PC-9 (cell line): ENCODE measurements around the gene P4HA1. TPM values are rescaled to one million over a fixed set of nuclear protein-coding genes. Genes with fewer than 3 reads are reported as not detected.

ENCODE experiments used
- BruUV-seq: library from RNA; stranded (reverse); fragments of 400-500 nt; replicated peaks from 2 replicates; lab custom pipeline; 2021; lab: Mats Ljungman, UMichigan
- CTCF ChIA-PET: fragments of 300-600 bp; sonication (Branson Sonifier 250); formaldehyde crosslinking; loops from one replicate; lab custom pipeline; 2022; ENCODE audit warnings: antibody characterized with exemption; lab: Charles Lee
- POLR2A ChIA-PET: fragments of 300-600 bp; sonication (Branson Sonifier 250); formaldehyde crosslinking; loops from one replicate; lab custom pipeline; 2022; ENCODE audit warnings: antibody characterized with exemption; ENCODE audit not compliant: unreplicated experiment; lab: Charles Lee
- DNase-seq, 2 experiments: peaks; one replicate each; pipeline versions ENCODE4 v3.0.0 to v3.0.0-alpha.2; 2015 to 2022; ENCODE audit warnings: mixed read lengths in 1 of 2
- H2AFZ ChIP-seq: fragments of 200-600 bp; sonication (generic); 2 replicates; pipeline ENCODE4 v1.8.1; 2017; ENCODE audit warnings: antibody characterized with exemption
- H3F3A ChIP-seq: fragments of 200-600 bp; sonication (generic); 2 replicates; pipeline ENCODE4 v1.8.1; 2017; ENCODE audit warnings: antibody characterized with exemption, mild to moderate bottlenecking, low read depth; ENCODE audit not compliant: insufficient read depth
- H3K27ac ChIP-seq: fragments of 200-600 bp; sonication (generic); 2 replicates; pipeline ENCODE4 v1.6.1; 2016; ENCODE audit warnings: mixed run types
- H3K27me3 ChIP-seq: fragments of 200-600 bp; sonication (generic); 2 replicates; pipeline ENCODE4 v1.6.1; 2016; ENCODE audit warnings: low read depth, mixed run types; ENCODE audit not compliant: insufficient read depth
- H3K36me3 ChIP-seq: fragments of 200-600 bp; sonication (generic); 2 replicates; pipeline ENCODE4 v1.6.1; 2016; ENCODE audit warnings: low read depth, mixed run types
- H3K4me1 ChIP-seq: fragments of 200-600 bp; sonication (generic); replicated peaks from 2 replicates; pipeline ENCODE4 v1.6.1; 2016; ENCODE audit warnings: mixed run types; ENCODE audit not compliant: insufficient read depth
- H3K4me2 ChIP-seq: fragments of 200-600 bp; sonication (generic); 2 replicates; pipeline ENCODE4 v1.6.1; 2017; ENCODE audit warnings: mixed run types
- H3K4me3 ChIP-seq: fragments of 200-600 bp; sonication (generic); 2 replicates; pipeline ENCODE4 v1.6.1; 2016; ENCODE audit warnings: mixed run types
- H3K79me2 ChIP-seq: fragments of 200-600 bp; sonication (generic); 2 replicates; pipeline ENCODE4 v1.6.1; 2017; ENCODE audit warnings: low read depth, mixed run types
- H3K9me2 ChIP-seq: fragments of 200-600 bp; sonication (generic); 2 replicates; pipeline ENCODE4 v1.8.1; 2017; ENCODE audit warnings: mild to moderate bottlenecking; ENCODE audit not compliant: insufficient read depth
- H3K9me3 ChIP-seq: fragments of 200-600 bp; sonication (generic); 2 replicates; pipeline ENCODE4 v1.8.1; 2016; ENCODE audit warnings: low read depth; ENCODE audit not compliant: insufficient read depth
- H4K20me1 ChIP-seq: fragments of 200-600 bp; sonication (generic); 2 replicates; pipeline ENCODE4 v1.8.1; 2017; ENCODE audit not compliant: insufficient read depth
- CTCF ChIP-seq: fragments of 200-600 bp; sonication (generic); conservative IDR thresholded peaks from 2 replicates; pipeline ENCODE4 v1.6.1; 2017; ENCODE audit warnings: mixed run types, antibody characterized with exemption, mild to moderate bottlenecking, moderate library complexity
- EZH2 ChIP-seq: fragments of 200-600 bp; sonication (generic); IDR thresholded peaks from 2 replicates; pipeline ENCODE4 v1.8.0; 2017; ENCODE audit warnings: antibody characterized with exemption, low read depth
- intact Hi-C: fragments of 100-400 bp; cut with micrococcal nuclease; formaldehyde crosslinking; loops from one replicate; pipeline ENCODE4 v1.10.0; 2022; ENCODE audit not compliant: unreplicated experiment
- total RNA-seq: library from RNA; stranded (reverse); gene quantifications from 2 replicates; pipeline ENCODE4 v1.2.3, GENCODE V29; 2021

P4HA1 gene
- total RNA-seq, 1 experiment from 2014 or later = 25.5 TPM

GRCh38 chr10:73119457-73119856 is 22.8 kb upstream of the P4HA1 start:
- Histone ChIP-seq H3K36me3 (0 out of 2 replicates have a peak, but pooled peaks cover 3% of the 10 kb centered on the region), H3K79me2 (0 out of 2 replicates have a peak, but pooled peaks cover 4% of the 10 kb centered on the region), H3F3A (peaks cover 33% of the 10 kb centered on the region), H3K4me1 (peaks cover 22% of the 10 kb centered on the region), H3K4me2 (no peak overlapping the region), H3K9me2 (no peaks in the 10 kb centered on the region), H2AFZ (no peak overlapping the region), H3K27me3 (no peaks in the 10 kb centered on the region), H4K20me1 (no peaks in the 10 kb centered on the region), H3K9me3 (no peaks in the 10 kb centered on the region), H3K4me3 (no peak overlapping the region), H3K27ac (no peak overlapping the region)
- intact Hi-C loops = no loop called here
- ChIA-PET CTCF (no interaction called here), POLR2A (interaction anchor here (0.7 kb wide), 1 partner anchor 734 kb away, joined by 3 read pairs; no protein-coding TSS in a partner anchor)
- no peak for DNase-seq
- BruUV-seq = no TSS peak
- TF ChIP-seq CTCF = no peak
- TF ChIP-seq EZH2 = no peak

GRCh38 chr10:73117976-73118743 is 21.5 kb upstream of the P4HA1 start:
- peak overlapping the region; percentile 67 for H3K27ac ChIP-seq
- intact Hi-C loops = no loop called here
- TSS peak; percentile 48 for BruUV-seq

More at GRCh38 chr10:73117976-73118743, 21.5 kb upstream of the P4HA1 start:
- H3K4me1 ChIP-seq = peaks cover 33% of the 10 kb centered on the region
- no peaks in the 10 kb centered on the region for H3K9me2 ChIP-seq
- H2AFZ ChIP-seq = no peak overlapping the region
- no peaks in the 10 kb centered on the region for H4K20me1 ChIP-seq
- TF ChIP-seq EZH2 (no peak), CTCF (no peak)
- 0 out of 2 replicates have a peak, but pooled peaks cover 10% of the 10 kb centered on the region for H3K79me2 ChIP-seq
- ChIA-PET POLR2A (interaction anchor here (0.5 to 0.8 kb wide), 7 partner anchors 18 to 1799 kb away, joined by 3 to 18 read pairs (median 5); partner anchors contain the start of gene SLC29A3), CTCF (interaction anchor here (1.0 kb wide), 1 partner anchor 21 kb away, joined by 14 read pairs; the partner anchor contains the start of gene P4HA1)
- H3F3A ChIP-seq = peaks cover 33% of the 10 kb centered on the region
- no peaks in the 10 kb centered on the region for H3K27me3 ChIP-seq
- H3K9me3 ChIP-seq = no peaks in the 10 kb centered on the region
- H3K36me3 ChIP-seq = 0 out of 2 replicates have a peak, but pooled peaks cover 3% of the 10 kb centered on the region
- peak; percentile 19 to 94 for DNase-seq
- H3K4me3 ChIP-seq = peak overlapping the region; percentile 29; the same call in 1 of the 2 replicates
- peak overlapping the region; percentile 67 for H3K4me2 ChIP-seq
